ENCODE data around the gene ANKEF1.

ANKEF1 gene

GRCh38 chr20:10042086-10042485 lies 7.3 kb downstream of the ANKEF1 start:
- Histone ChIP-seq H3K4me2 (ENCODE audit: low read length) (no peak overlapping the region), H3K9me2 (replicated peaks; ENCODE audit: control insufficient read depth, low read length) (no peaks in the 10 kb centered on the region)

GRCh38 chr20:10047427-10047826 lies 12.6 kb downstream of the ANKEF1 start:
- H3K4me2 ChIP-seq (ENCODE audit: low read length): no peak overlapping the region
- H3K4me3 ChIP-seq (ENCODE audit: low read length): no peak overlapping the region
- TF ChIP-seq CTCF (IDR thresholded peaks at IDR 0.05; ENCODE audit: low read depth, low read length, poor library complexity, severe bottlenecking) (no peak), EZH2phosphoT487 (IDR thresholded peaks at IDR 0.05; ENCODE audit: borderline replicate concordance, low read length) (no peak)
- H3K9me2 ChIP-seq (replicated peaks; ENCODE audit: control insufficient read depth, low read length): no peaks in the 10 kb centered on the region
- no peaks in the 10 kb centered on the region for H3K27me3 ChIP-seq (ENCODE audit: control insufficient read depth, low read length)
- no peaks in the 10 kb centered on the region for H3K4me1 ChIP-seq (ENCODE audit: control insufficient read depth, low read length)
- no peaks in the 10 kb centered on the region for H3F3A ChIP-seq (ENCODE audit: control insufficient read depth, insufficient read depth)
- H3K9me3 ChIP-seq (ENCODE audit: control insufficient read depth, insufficient read depth, low read length): no peaks in the 10 kb centered on the region
- H3K36me3 ChIP-seq (ENCODE audit: control insufficient read depth, low read length): no peaks in the 10 kb centered on the region
- no peak overlapping the region for H3K27ac ChIP-seq (ENCODE audit: low read depth, low read length)
- no peaks in the 10 kb centered on the region for H4K20me1 ChIP-seq (ENCODE audit: control insufficient read depth, insufficient read depth, low read depth, low read length)
- H3K79me2 ChIP-seq (ENCODE audit: control insufficient read depth, low read length): no peaks in the 10 kb centered on the region

More at GRCh38 chr20:10042086-10042485, 7.3 kb downstream of the ANKEF1 start:
- Histone ChIP-seq H3K27me3 (ENCODE audit: control insufficient read depth, low read length) (no peaks in the 10 kb centered on the region), H3K9me3 (ENCODE audit: control insufficient read depth, insufficient read depth, low read length) (no peaks in the 10 kb centered on the region), H3K4me3 (ENCODE audit: low read length) (no peak overlapping the region), H3K27ac (ENCODE audit: low read depth, low read length) (no peak overlapping the region), H3F3A (ENCODE audit: control insufficient read depth, insufficient read depth) (no peaks in the 10 kb centered on the region), H3K36me3 (ENCODE audit: control insufficient read depth, low read length) (no peaks in the 10 kb centered on the region), H3K4me1 (ENCODE audit: control insufficient read depth, low read length) (no peaks in the 10 kb centered on the region), H4K20me1 (ENCODE audit: control insufficient read depth, insufficient read depth, low read depth, low read length) (no peaks in the 10 kb centered on the region), H3K79me2 (ENCODE audit: control insufficient read depth, low read length) (no peaks in the 10 kb centered on the region)
- TF ChIP-seq CTCF (IDR thresholded peaks at IDR 0.05; ENCODE audit: low read depth, low read length, poor library complexity, severe bottlenecking) (no peak), EZH2phosphoT487 (IDR thresholded peaks at IDR 0.05; ENCODE audit: borderline replicate concordance, low read length) (no peak)

GRCh38 chr20:10051185-10051584 lies 16.4 kb downstream of the ANKEF1 start:
- no peaks in the 10 kb centered on the region for H3K9me2 ChIP-seq (replicated peaks; ENCODE audit: control insufficient read depth, low read length)
- no peaks in the 10 kb centered on the region for H4K20me1 ChIP-seq (ENCODE audit: control insufficient read depth, insufficient read depth, low read depth, low read length)
- TF ChIP-seq CTCF (IDR thresholded peaks at IDR 0.05; ENCODE audit: low read depth, low read length, poor library complexity, severe bottlenecking) (no peak), EZH2phosphoT487 (IDR thresholded peaks at IDR 0.05; ENCODE audit: borderline replicate concordance, low read length) (no peak)
- no peaks in the 10 kb centered on the region for H3K9me3 ChIP-seq (ENCODE audit: control insufficient read depth, insufficient read depth, low read length)
- H3K27me3 ChIP-seq (ENCODE audit: control insufficient read depth, low read length): no peaks in the 10 kb centered on the region
- no peaks in the 10 kb centered on the region for H3K79me2 ChIP-seq (ENCODE audit: control insufficient read depth, low read length)
- no peak overlapping the region for H3K4me2 ChIP-seq (ENCODE audit: low read length)
- H3K4me1 ChIP-seq (ENCODE audit: control insufficient read depth, low read length): no peaks in the 10 kb centered on the region
- H3K4me3 ChIP-seq (ENCODE audit: low read length): no peak overlapping the region
- H3K27ac ChIP-seq (ENCODE audit: low read depth, low read length): no peak overlapping the region
- H3F3A ChIP-seq (ENCODE audit: control insufficient read depth, insufficient read depth): no peaks in the 10 kb centered on the region
- H3K36me3 ChIP-seq (ENCODE audit: control insufficient read depth, low read length): no peaks in the 10 kb centered on the region

GRCh38 chr20:10059006-10059405 lies 24.2 kb downstream of the ANKEF1 start:
- Histone ChIP-seq H3K4me2 (ENCODE audit: low read length) (no peak overlapping the region), H3K4me3 (ENCODE audit: low read length) (no peak overlapping the region), H3K36me3 (ENCODE audit: control insufficient read depth, low read length) (no peaks in the 10 kb centered on the region), H3K27me3 (ENCODE audit: control insufficient read depth, low read length) (peaks cover 28% of the 10 kb centered on the region), H3K4me1 (ENCODE audit: control insufficient read depth, low read length) (peaks cover 29% of the 10 kb centered on the region), H4K20me1 (ENCODE audit: control insufficient read depth, insufficient read depth, low read depth, low read length) (no peaks in the 10 kb centered on the region), H3K9me3 (ENCODE audit: control insufficient read depth, insufficient read depth, low read length) (no peaks in the 10 kb centered on the region), H3K27ac (ENCODE audit: low read depth, low read length) (no peak overlapping the region), H3K79me2 (ENCODE audit: control insufficient read depth, low read length) (no peaks in the 10 kb centered on the region), H3K9me2 (replicated peaks; ENCODE audit: control insufficient read depth, low read length) (no peaks in the 10 kb centered on the region), H3F3A (ENCODE audit: control insufficient read depth, insufficient read depth) (no peaks in the 10 kb centered on the region)
- TF ChIP-seq EZH2phosphoT487 (IDR thresholded peaks at IDR 0.05; ENCODE audit: borderline replicate concordance, low read length): no peak
- TF ChIP-seq CTCF (IDR thresholded peaks at IDR 0.05; ENCODE audit: low read depth, low read length, poor library complexity, severe bottlenecking): no peak
